Suprapubic skin (tissue), 4 donors: Measurements from ENCODE around the gene FAM181B. TPM values are rescaled to one million over a fixed set of nuclear protein-coding genes. Genes with fewer than 3 reads are reported as not detected.
A peak's percentile ranks its signal among the peaks of the same experiment; 100 is the strongest.

Experiments used
- DNase-seq, 2 donors: peaks; one replicate each; pipeline ENCODE4 v3.0.0-alpha.2; 2019; ENCODE audit warnings: low spot score in 2 of 2
- H3K27ac ChIP-seq: fragments of 200-600 bp; sonication (generic); one replicate; pipeline ENCODE4 v1.5.1; 2019
- H3K27me3 ChIP-seq: fragments of 200-600 bp; sonication (generic); one replicate; pipeline ENCODE4 v1.5.1; 2019
- H3K36me3 ChIP-seq: fragments of 200-600 bp; sonication (generic); one replicate; pipeline ENCODE4 v1.5.1; 2019
- H3K4me1 ChIP-seq: fragments of 200-600 bp; sonication (generic); one replicate; pipeline ENCODE4 v1.5.1; 2019
- H3K4me3 ChIP-seq: fragments of 200-600 bp; sonication (generic); one replicate; pipeline ENCODE4 v1.5.1; 2019; ENCODE audit warnings: mild to moderate bottlenecking
- H3K9me3 ChIP-seq: fragments of 200-600 bp; sonication (generic); one replicate; pipeline ENCODE4 v1.5.1; 2019
- CTCF ChIP-seq, 2 donors: fragments of 200-600 bp in 1 of 2; fragments of 450-650 bp in 1 of 2; sonication (generic) in 1 of 2; IDR thresholded peaks; one replicate each; pipeline ENCODE4 v1.5.1; 2016 to 2019; ENCODE audit warnings: antibody characterized with exemption in 2 of 2, mild to moderate bottlenecking in 1 of 2, moderate library complexity in 1 of 2
- EP300 ChIP-seq: sonication (generic); formaldehyde crosslinking; IDR thresholded peaks from one replicate; pipeline ENCODE4 v1.6.1; 2017; ENCODE audit warnings: antibody characterized with exemption
- POLR2A ChIP-seq, 2 donors: fragments of 450-650 bp; IDR thresholded peaks; one replicate each; pipeline ENCODE4 v1.6.1; 2017; ENCODE audit warnings: antibody characterized with exemption in 2 of 2, mild to moderate bottlenecking in 2 of 2, moderate library complexity in 2 of 2
- POLR2AphosphoS5 ChIP-seq, 3 donors: sonication (generic); formaldehyde crosslinking; IDR thresholded peaks; one replicate each; pipeline ENCODE4 v1.6.1; 2017; ENCODE audit warnings: antibody characterized with exemption in 3 of 3
- WGBS: methylation state at CpG from one replicate; pipeline ENCODE4 v1.1.5; 2018; 5-methylcytosine and 5-hydroxymethylcytosine counted together
- total RNA-seq, 4 donors: library from RNA; depleted of rRNA; stranded (reverse); fragments of >200 nt; gene quantifications; one replicate each; pipeline ENCODE4 v1.1.0, GENCODE V29; 2016

The FAM181B gene
- under 1 TPM; 0.18 to 0.42 (median 0.31) TPM for total RNA-seq

- TF ChIP-seq EP300, result no peak
- no peak for TF ChIP-seq CTCF (IDR thresholded peaks at IDR 0.05)
- no peak for TF ChIP-seq POLR2A (IDR thresholded peaks at IDR 0.05)
- TF ChIP-seq POLR2AphosphoS5 (IDR thresholded peaks at IDR 0.05), result no peak
- peak within 1 kb of the TSS; percentile 21 for H3K27ac ChIP-seq
These were observed at the start of gene FAM181B for GRCh38 chr11:82733444-82734119. FAM181B (minus strand) TSS chr11:82733864; CDS start chr11:82733729, 135 bp downstream.

GRCh38 chr11:82782825-82783374 is 49.2 kb upstream of the FAM181B start:
- WGBS, result 65% methylated on average over 1 of the region's 1 CpG
- Histone ChIP-seq H3K36me3 (no peaks in the 10 kb centered on the region), H3K4me3 (no peak overlapping the region), H3K9me3 (no peaks in the 10 kb centered on the region), H3K27ac (no peak overlapping the region), H3K4me1 (no peaks in the 10 kb centered on the region), H3K27me3 (no peaks in the 10 kb centered on the region)
- no peak for TF ChIP-seq POLR2AphosphoS5 (IDR thresholded peaks at IDR 0.05)
- TF ChIP-seq EP300, result no peak
- TF ChIP-seq CTCF (IDR thresholded peaks at IDR 0.05), result no peak
- TF ChIP-seq POLR2A (IDR thresholded peaks at IDR 0.05), result no peak
- DNase-seq, result no peak

More at GRCh38 chr11:82733444-82734119, at the start of gene FAM181B:
- H3K4me1 ChIP-seq, result peaks cover 16% of the 10 kb centered on the region
- no peak for DNase-seq
- H3K9me3 ChIP-seq, result no peaks in the 10 kb centered on the region
- H3K4me3 ChIP-seq, result peak within 1 kb of the TSS; percentile 67
- no peaks in the 10 kb centered on the region for H3K36me3 ChIP-seq
- peaks cover 35% of the 10 kb centered on the region for H3K27me3 ChIP-seq
- whole genome bisulfite sequencing, result 20% methylated on average over 7 of the region's 67 CpGs

GRCh38 chr11:82778776-82779175 is 45.1 kb upstream of the FAM181B start:
- DNase-seq, result no peak
- Histone ChIP-seq H3K36me3 (no peaks in the 10 kb centered on the region), H3K27ac (no peak overlapping the region), H3K9me3 (peaks cover 7% of the 10 kb centered on the region), H3K4me1 (no peaks in the 10 kb centered on the region), H3K27me3 (no peaks in the 10 kb centered on the region), H3K4me3 (no peak overlapping the region)
- TF ChIP-seq POLR2A (IDR thresholded peaks at IDR 0.05), result no peak
- TF ChIP-seq POLR2AphosphoS5 (IDR thresholded peaks at IDR 0.05), result no peak
- TF ChIP-seq EP300, result no peak
- 90% methylated on average over 1 of the region's 1 CpG for WGBS

GRCh38 chr11:82776377-82776776 is 42.7 kb upstream of the FAM181B start:
- 77% methylated on average over 2 of the region's 2 CpGs for WGBS
- TF ChIP-seq EP300, result no peak
- TF ChIP-seq POLR2A (IDR thresholded peaks at IDR 0.05), result no peak
- TF ChIP-seq CTCF (IDR thresholded peaks at IDR 0.05), result no peak

GRCh38 chr11:82775736-82776346 is 42.2 kb upstream of the FAM181B start:
- no peaks in the 10 kb centered on the region for H3K36me3 ChIP-seq
- peak in 1 of 2 donors; percentile 14 for TF ChIP-seq CTCF (IDR thresholded peaks at IDR 0.05)
- no peak for TF ChIP-seq POLR2AphosphoS5 (IDR thresholded peaks at IDR 0.05)
- no peak for TF ChIP-seq POLR2A (IDR thresholded peaks at IDR 0.05)
- H3K4me3 ChIP-seq, result no peak overlapping the region
- H3K27me3 ChIP-seq, result no peaks in the 10 kb centered on the region
- WGBS, result 73% methylated on average over 3 of the region's 3 CpGs
- no peaks in the 10 kb centered on the region for H3K4me1 ChIP-seq
- DNase-seq, result no peak
- H3K27ac ChIP-seq, result no peak overlapping the region
- H3K9me3 ChIP-seq, result peaks cover 7% of the 10 kb centered on the region

More at GRCh38 chr11:82776377-82776776, 42.7 kb upstream of the FAM181B start:
- no peak overlapping the region for H3K27ac ChIP-seq
- no peak overlapping the region for H3K4me3 ChIP-seq
- no peaks in the 10 kb centered on the region for H3K36me3 ChIP-seq
- peaks cover 7% of the 10 kb centered on the region for H3K9me3 ChIP-seq
- no peaks in the 10 kb centered on the region for H3K27me3 ChIP-seq
- H3K4me1 ChIP-seq, result no peaks in the 10 kb centered on the region
- no peak for DNase-seq
